ENCODE data around the gene POLH.

- TF ChIP-seq PKNOX1 (IDR thresholded peaks at IDR 0.05) (no peak), FOXK2 (IDR thresholded peaks at IDR 0.05) (no peak), FOXA1 (IDR thresholded peaks at IDR 0.05) (no peak), CTBP1 (IDR thresholded peaks at IDR 0.05; ENCODE audit: borderline replicate concordance) (no peak), SP1 (IDR thresholded peaks at IDR 0.05) (no peak), TARDBP (IDR thresholded peaks at IDR 0.05) (no peak), SUZ12 (IDR thresholded peaks at IDR 0.05) (no peak), ARNT (IDR thresholded peaks at IDR 0.05) (no peak), FOXM1 (IDR thresholded peaks at IDR 0.05; ENCODE audit: borderline replicate concordance) (no peak), BHLHE40 (IDR thresholded peaks at IDR 0.05; ENCODE audit: borderline replicate concordance) (no peak), HDGF (IDR thresholded peaks at IDR 0.05; ENCODE audit: borderline replicate concordance) (no peak), ZNF384 (IDR thresholded peaks at IDR 0.05) (no peak)
Observed at GRCh38 chr6:43613721-43614395, 37.9 kb downstream of the POLH start.
